ENCODE data around the gene MCM10. TPM values are rescaled to one million over a fixed set of nuclear protein-coding genes. Genes with fewer than 3 reads are reported as not detected.

MCM10 gene
- total and polyA plus RNA-seq, 2 of the 8 experiments (the other 6 are each of a cell fraction or from before 2014, with no cell fraction given), result 9.8 to 60.3 TPM

DNA sequence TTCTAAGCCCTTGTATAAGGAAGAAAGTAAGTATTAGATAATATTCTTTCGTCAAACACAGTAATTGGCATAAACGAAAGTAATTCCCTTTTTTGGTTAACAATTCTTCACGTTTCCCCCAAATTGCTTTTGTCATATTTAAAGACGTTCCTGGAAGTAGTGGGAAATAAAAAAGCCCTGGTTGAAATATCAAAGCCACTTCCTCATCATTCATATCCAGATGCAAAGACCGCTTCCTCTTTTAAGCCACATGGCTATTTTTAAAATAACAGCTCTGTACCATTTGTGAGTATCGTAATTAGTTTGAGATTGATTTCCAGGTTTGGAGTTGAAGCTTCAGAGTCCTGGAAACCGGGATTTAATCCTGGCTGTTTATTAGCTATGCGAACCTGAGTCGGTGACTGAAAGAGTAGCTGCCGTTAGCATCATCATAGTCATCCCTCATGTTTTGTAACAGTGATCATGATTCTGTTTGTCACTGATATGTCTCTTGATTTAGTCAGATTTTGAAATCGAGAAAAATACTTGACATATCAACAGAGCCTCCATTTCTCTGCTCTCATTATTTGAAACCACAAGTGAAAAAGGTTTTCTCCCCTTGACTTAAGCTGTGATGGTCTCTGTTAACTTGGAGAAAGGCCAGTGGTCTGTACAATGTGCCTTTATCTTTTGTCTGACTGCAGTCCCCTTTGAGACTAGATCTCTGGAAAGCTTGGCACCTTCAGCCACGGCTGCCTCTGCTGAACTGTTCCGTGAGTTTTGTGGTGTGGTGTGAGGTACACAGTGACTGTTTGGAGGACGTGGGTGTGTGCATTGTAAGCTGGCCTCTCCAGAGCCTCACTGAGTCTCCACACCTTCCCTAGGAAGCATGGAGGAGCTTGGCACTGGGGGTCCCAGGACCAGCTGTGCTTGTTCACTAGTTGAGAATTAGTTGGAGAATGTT is 43.2 kb upstream of the MCM10 start:
- Histone ChIP-seq H3K27ac (ENCODE audit: low read depth, low read length) (no peak overlapping the region), H2BK12ac (ENCODE audit: low read depth, low read length) (no peak overlapping the region), H3K36me3 (ENCODE audit: control insufficient read depth in 2 of 4, insufficient read depth in 4 of 4, low read length in 3 of 4) (peaks cover 0 to 12% (median 4%) of the 10 kb centered on the region in 4 experiments; a peak in 4 of 8 replicates), H3K4me1 (replicated peaks in 1 of 4; ENCODE audit: control insufficient read depth in 3 of 4, insufficient read depth in 4 of 4, low read length in 3 of 4) (no peaks in the 10 kb centered on the region), H3K56ac (replicated peaks; ENCODE audit: insufficient read length, low read depth, low read length) (no peak overlapping the region), H3K4me2 (ENCODE audit: insufficient read depth in 1 of 2, low read depth in 2 of 2, low read length in 2 of 2) (no peak overlapping the region), H2AK5ac (ENCODE audit: low read depth, low read length) (no peak overlapping the region), H4K91ac (replicated peaks; ENCODE audit: insufficient read length, low read length) (no peak overlapping the region), H4K5ac (ENCODE audit: insufficient read length, low read depth, low read length) (no peak overlapping the region), H2BK120ac (replicated peaks; ENCODE audit: low read depth, low read length) (no peak overlapping the region), H3K18ac (ENCODE audit: extremely low read depth, low read length) (no peak overlapping the region), H3K9me3 (ENCODE audit: insufficient read depth in 2 of 2, low read depth in 1 of 2, low read length in 1 of 2) (no peaks in the 10 kb centered on the region), H3K27me3 (replicated peaks in 1 of 4; ENCODE audit: control insufficient read depth in 3 of 4, extremely low read depth in 1 of 4, insufficient read depth in 3 of 4, low read length in 3 of 4) (no peaks in the 10 kb centered on the region), H3K14ac (ENCODE audit: insufficient read length) (no peak overlapping the region), H3K23ac (ENCODE audit: insufficient read length) (no peak overlapping the region), H2BK15ac (ENCODE audit: low read length) (no peak overlapping the region), H3K79me1 (ENCODE audit: low read depth, low read length) (no peaks in the 10 kb centered on the region), H3K79me2 (ENCODE audit: control insufficient read depth in 1 of 2, insufficient read depth in 2 of 2, low read length in 2 of 2) (no peaks in the 10 kb centered on the region), H3K23me2 (ENCODE audit: low read depth, low read length) (no peaks in the 10 kb centered on the region), H2BK20ac (ENCODE audit: low read length) (no peak overlapping the region), H2AFZ (ENCODE audit: low read length) (no peak overlapping the region), H3K4me3 (ENCODE audit: extremely low read depth in 1 of 4, insufficient read depth in 2 of 4, low read depth in 3 of 4, low read length in 4 of 4) (no peak overlapping the region), H3K9ac (replicated peaks in 1 of 4; ENCODE audit: extremely low read depth in 1 of 4, low read depth in 3 of 4, low read length in 3 of 4) (no peak overlapping the region), H2BK5ac (ENCODE audit: low read depth, low read length) (no peak overlapping the region), H4K8ac (ENCODE audit: extremely low read depth, insufficient read depth, low read length) (no peak overlapping the region; the same call in 1 of the 2 replicates), H3K4ac (replicated peaks; ENCODE audit: insufficient read length, low read depth, low read length) (no peak overlapping the region), H4K20me1 (replicated peaks in 1 of 2; ENCODE audit: control insufficient read depth in 1 of 2, insufficient read depth in 2 of 2, low read length in 2 of 2) (no peaks in the 10 kb centered on the region)
- peak; percentile 39 for FAIRE-seq
- DNase-seq (ENCODE audit: low read depth in 1 of 2, low spot score in 2 of 2), result no peak
- TF ChIP-seq CHD1 (IDR thresholded peaks at IDR 0.05; ENCODE audit: low read depth, low read length) (no peak), TEAD4 (IDR thresholded peaks at IDR 0.05; ENCODE audit: low read depth, low read length) (no peak), TBP (IDR thresholded peaks at IDR 0.05; ENCODE audit: low read depth, low read length) (no peak), SIX5 (IDR thresholded peaks at IDR 0.05; ENCODE audit: low read depth, low read length) (no peak), RFX5 (IDR thresholded peaks at IDR 0.05; ENCODE audit: borderline replicate concordance, low read depth, low read length) (no peak), TAF1 (IDR thresholded peaks at IDR 0.05; ENCODE audit: low read depth, low read length) (no peak), TCF12 (IDR thresholded peaks at IDR 0.05; ENCODE audit: low read depth, low read length) (no peak), SP2 (IDR thresholded peaks at IDR 0.05; ENCODE audit: low read length) (no peak), ASH2L (IDR thresholded peaks at IDR 0.05; ENCODE audit: low read length) (no peak), TAF7 (optimal IDR thresholded peaks at IDR 0.05; ENCODE audit: borderline replicate concordance, low read depth, low read length) (no peak)
- TF ChIP-seq, protein P1, sequence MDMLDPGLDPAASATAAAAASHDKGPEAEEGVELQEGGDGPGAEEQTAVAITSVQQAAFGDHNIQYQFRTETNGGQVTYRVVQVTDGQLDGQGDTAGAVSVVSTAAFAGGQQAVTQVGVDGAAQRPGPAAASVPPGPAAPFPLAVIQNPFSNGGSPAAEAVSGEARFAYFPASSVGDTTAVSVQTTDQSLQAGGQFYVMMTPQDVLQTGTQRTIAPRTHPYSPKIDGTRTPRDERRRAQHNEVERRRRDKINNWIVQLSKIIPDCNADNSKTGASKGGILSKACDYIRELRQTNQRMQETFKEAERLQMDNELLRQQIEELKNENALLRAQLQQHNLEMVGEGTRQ (IDR thresholded peaks at IDR 0.05; ENCODE audit: low read length), result no peak
- CTCF ChIA-PET (ENCODE audit: partially characterized antibody), result interaction anchor here (0.8 to 1.3 kb wide), 3 partner anchors 11 to 36 kb away, joined by 3 to 5 read pairs (median 4); no protein-coding TSS in a partner anchor
- POLR2A ChIA-PET (ENCODE audit: partially characterized antibody), result interaction anchor here (1.2 kb wide), 1 partner anchor 61 kb away, joined by 3 read pairs; no protein-coding TSS in a partner anchor
- 86% methylated on average over 14 of the region's 14 CpGs; no CpG with 5 or more reads in 1 of the 2 experiments for WGBS, 2 experiments (ENCODE audit: extremely low coverage in 1 of 2, insufficient coverage in 1 of 2, insufficient read length in 1 of 2, insufficient replicate concordance in 2 of 2, low coverage in 1 of 2, low lambda C conversion rate in 2 of 2, missing lambda C conversion rate in 1 of 2)

Data from H1 (cell line).